Endothelial cell (in vitro differentiated cells): ENCODE data around the gene ANGPTL1. TPM values are rescaled to one million over a fixed set of nuclear protein-coding genes. Genes with fewer than 3 reads are reported as not detected.

Source experiments
- DNase-seq: peaks from one replicate; pipeline ENCODE4 v3.0.0; 2021; ENCODE audit warnings: low spot score
- H3K27ac Mint-ChIP-seq: one replicate; pipeline ENCODE4 v1.8.0; 2021; ENCODE audit warnings: mixed read lengths, inconsistent platforms; ENCODE audit not compliant: unreplicated experiment
- H3K27me3 Mint-ChIP-seq: one replicate; pipeline ENCODE4 v1.8.0; 2021; ENCODE audit warnings: mild to moderate bottlenecking, moderate library complexity, mixed read lengths, inconsistent platforms; ENCODE audit not compliant: unreplicated experiment
- H3K36me3 Mint-ChIP-seq: one replicate; pipeline ENCODE4 v1.8.0; 2021; ENCODE audit warnings: mild to moderate bottlenecking, low read depth, mixed read lengths, inconsistent platforms; ENCODE audit not compliant: unreplicated experiment
- H3K4me1 Mint-ChIP-seq: one replicate; pipeline ENCODE4 v1.8.0; 2021; ENCODE audit warnings: mild to moderate bottlenecking, mixed read lengths, inconsistent platforms; ENCODE audit not compliant: unreplicated experiment
- H3K4me3 Mint-ChIP-seq: one replicate; pipeline ENCODE4 v1.8.0; 2021; ENCODE audit warnings: mild to moderate bottlenecking, mixed read lengths, inconsistent platforms; ENCODE audit not compliant: unreplicated experiment
- H3K9me3 Mint-ChIP-seq: one replicate; pipeline ENCODE4 v1.8.0; 2021; ENCODE audit warnings: mixed read lengths, inconsistent platforms; ENCODE audit not compliant: unreplicated experiment
- CTCF ChIP-seq: fragments of 200-600 bp; sonication (generic); IDR thresholded peaks from one replicate; pipeline ENCODE4 v1.5.0; 2021; ENCODE audit warnings: antibody characterized with exemption; ENCODE audit not compliant: unreplicated experiment
- total RNA-seq: library from RNA; stranded (reverse); fragmentation: NEBNext Ultra II Directional; extraction: Animal tissue kit (Norgen Biotek cat#: 25700); gene quantifications from one replicate; pipeline ENCODE4 v1.2.1, GENCODE V29; 2021; ENCODE audit not compliant: unreplicated experiment

The ANGPTL1 gene
- total RNA-seq, 1 donor from 2014 or later, result not detected

- Mint-ChIP-seq H3K9me3 (no peaks in the 10 kb centered on the region), H3K36me3 (no peaks in the 10 kb centered on the region), H3K4me3 (no peak overlapping the region), H3K27ac (no peak overlapping the region), H3K4me1 (peaks cover 19% of the 10 kb centered on the region), H3K27me3 (peaks cover 1% of the 10 kb centered on the region)
- DNase-seq, result no peak
- no peak for TF ChIP-seq CTCF
These were observed 1.7 kb downstream of the ANGPTL1 start for GRCh38 chr1:178869119-178869697.

- Mint-ChIP-seq H3K4me1 (peaks cover 19% of the 10 kb centered on the region), H3K27me3 (peaks cover 1% of the 10 kb centered on the region)
- no peak for DNase-seq
These were observed 2.2 kb downstream of the ANGPTL1 start for GRCh38 chr1:178868706-178869105.

GRCh38 chr1:178867670-178868069 lies 3.2 kb downstream of the ANGPTL1 start:
- H3K27ac Mint-ChIP-seq, result no peak overlapping the region
- H3K4me1 Mint-ChIP-seq, result peaks cover 15% of the 10 kb centered on the region
- no peak overlapping the region for H3K4me3 Mint-ChIP-seq
- H3K36me3 Mint-ChIP-seq, result no peaks in the 10 kb centered on the region
- peaks cover 1% of the 10 kb centered on the region for H3K27me3 Mint-ChIP-seq
- no peaks in the 10 kb centered on the region for H3K9me3 Mint-ChIP-seq
- no peak for TF ChIP-seq CTCF
- DNase-seq, result no peak

More at GRCh38 chr1:178868706-178869105, 2.2 kb downstream of the ANGPTL1 start:
- no peak overlapping the region for H3K27ac Mint-ChIP-seq
- no peaks in the 10 kb centered on the region for H3K36me3 Mint-ChIP-seq
- no peak for TF ChIP-seq CTCF
- H3K9me3 Mint-ChIP-seq, result no peaks in the 10 kb centered on the region
- no peak overlapping the region for H3K4me3 Mint-ChIP-seq

- H3K4me1 Mint-ChIP-seq, result no peaks in the 10 kb centered on the region
- no peak for DNase-seq
- H3K4me3 Mint-ChIP-seq, result no peak overlapping the region
- H3K9me3 Mint-ChIP-seq, result no peaks in the 10 kb centered on the region
- no peaks in the 10 kb centered on the region for H3K36me3 Mint-ChIP-seq
- TF ChIP-seq CTCF, result no peak
- no peak overlapping the region for H3K27ac Mint-ChIP-seq
- peaks cover 1% of the 10 kb centered on the region for H3K27me3 Mint-ChIP-seq
These were observed 6.6 kb downstream of the ANGPTL1 start for GRCh38 chr1:178864326-178864725.

GRCh38 chr1:178862864-178863263 lies 8.0 kb downstream of the ANGPTL1 start:
- DNase-seq, result no peak
- H3K4me1 Mint-ChIP-seq, result no peaks in the 10 kb centered on the region
- no peaks in the 10 kb centered on the region for H3K36me3 Mint-ChIP-seq
- no peak overlapping the region for H3K4me3 Mint-ChIP-seq
- no peak overlapping the region for H3K27ac Mint-ChIP-seq
- H3K9me3 Mint-ChIP-seq, result no peaks in the 10 kb centered on the region
- TF ChIP-seq CTCF, result no peak
- H3K27me3 Mint-ChIP-seq, result peaks cover 1% of the 10 kb centered on the region
